Measurements from ENCODE around the gene MT3. TPM values are rescaled to one million over a fixed set of nuclear protein-coding genes. Genes with fewer than 3 reads are reported as not detected.

Gene MT3
- total RNA-seq, 4 donors from 2014 or later, result not detected

DNA sequence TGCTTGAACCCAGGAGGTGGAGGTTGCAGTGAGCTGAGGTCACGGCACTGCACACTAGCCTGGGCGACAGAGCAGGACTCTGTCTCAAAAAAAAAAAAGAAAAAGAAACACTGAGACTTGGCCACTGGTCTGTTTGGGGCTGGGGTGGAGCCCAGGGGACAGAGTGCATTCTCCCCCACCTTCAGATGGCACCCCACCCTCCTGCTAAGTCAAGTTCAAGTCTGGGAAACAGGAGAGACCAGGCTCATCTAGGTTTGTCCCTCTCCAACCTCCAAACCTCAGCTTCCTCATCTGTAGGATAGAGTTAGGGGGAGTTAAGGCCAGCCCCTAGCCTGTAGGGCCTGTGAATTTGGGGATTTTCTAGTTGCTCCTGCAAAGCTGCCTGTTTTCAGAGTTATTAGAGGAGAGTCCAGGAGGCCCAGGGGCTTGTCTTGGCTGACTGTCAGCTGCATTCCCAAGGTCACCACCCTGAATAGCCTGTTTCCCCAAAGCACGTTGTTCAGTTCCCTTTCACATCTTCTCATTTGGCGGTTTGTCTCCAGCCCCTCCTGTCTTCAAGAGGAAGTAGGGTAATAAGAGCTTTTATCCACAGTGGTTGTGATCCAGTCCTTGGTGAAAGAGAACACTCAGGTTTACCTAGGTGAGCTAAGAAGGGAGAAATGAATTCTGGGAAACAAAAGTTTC is 2.2 kb downstream of the MT3 start:
- Histone ChIP-seq H3K4me1 (peaks cover 8 to 13% (median 8%) of the 10 kb centered on the region in 3 donors), H3K4me3 (no peak overlapping the region), H3K9me3 (no peaks in the 10 kb centered on the region), H3K27me3 (peaks cover 6 to 58% (median 11%) of the 10 kb centered on the region in 4 donors), H3K27ac (no peak overlapping the region), H3K36me3 (no peaks in the 10 kb centered on the region)
- no peak for DNase-seq
- 46 to 74% methylated on average over 2 to 4 of the region's 4 CpGs for WGBS, 2 donors
- intact Hi-C loops (cut with DNase I), result no loop called here
- TF ChIP-seq, protein P1, sequence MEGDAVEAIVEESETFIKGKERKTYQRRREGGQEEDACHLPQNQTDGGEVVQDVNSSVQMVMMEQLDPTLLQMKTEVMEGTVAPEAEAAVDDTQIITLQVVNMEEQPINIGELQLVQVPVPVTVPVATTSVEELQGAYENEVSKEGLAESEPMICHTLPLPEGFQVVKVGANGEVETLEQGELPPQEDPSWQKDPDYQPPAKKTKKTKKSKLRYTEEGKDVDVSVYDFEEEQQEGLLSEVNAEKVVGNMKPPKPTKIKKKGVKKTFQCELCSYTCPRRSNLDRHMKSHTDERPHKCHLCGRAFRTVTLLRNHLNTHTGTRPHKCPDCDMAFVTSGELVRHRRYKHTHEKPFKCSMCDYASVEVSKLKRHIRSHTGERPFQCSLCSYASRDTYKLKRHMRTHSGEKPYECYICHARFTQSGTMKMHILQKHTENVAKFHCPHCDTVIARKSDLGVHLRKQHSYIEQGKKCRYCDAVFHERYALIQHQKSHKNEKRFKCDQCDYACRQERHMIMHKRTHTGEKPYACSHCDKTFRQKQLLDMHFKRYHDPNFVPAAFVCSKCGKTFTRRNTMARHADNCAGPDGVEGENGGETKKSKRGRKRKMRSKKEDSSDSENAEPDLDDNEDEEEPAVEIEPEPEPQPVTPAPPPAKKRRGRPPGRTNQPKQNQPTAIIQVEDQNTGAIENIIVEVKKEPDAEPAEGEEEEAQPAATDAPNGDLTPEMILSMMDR (IDR thresholded peaks at IDR 0.05), result no peak
- no peak for TF ChIP-seq POLR2A (IDR thresholded peaks at IDR 0.05)

DNA sequence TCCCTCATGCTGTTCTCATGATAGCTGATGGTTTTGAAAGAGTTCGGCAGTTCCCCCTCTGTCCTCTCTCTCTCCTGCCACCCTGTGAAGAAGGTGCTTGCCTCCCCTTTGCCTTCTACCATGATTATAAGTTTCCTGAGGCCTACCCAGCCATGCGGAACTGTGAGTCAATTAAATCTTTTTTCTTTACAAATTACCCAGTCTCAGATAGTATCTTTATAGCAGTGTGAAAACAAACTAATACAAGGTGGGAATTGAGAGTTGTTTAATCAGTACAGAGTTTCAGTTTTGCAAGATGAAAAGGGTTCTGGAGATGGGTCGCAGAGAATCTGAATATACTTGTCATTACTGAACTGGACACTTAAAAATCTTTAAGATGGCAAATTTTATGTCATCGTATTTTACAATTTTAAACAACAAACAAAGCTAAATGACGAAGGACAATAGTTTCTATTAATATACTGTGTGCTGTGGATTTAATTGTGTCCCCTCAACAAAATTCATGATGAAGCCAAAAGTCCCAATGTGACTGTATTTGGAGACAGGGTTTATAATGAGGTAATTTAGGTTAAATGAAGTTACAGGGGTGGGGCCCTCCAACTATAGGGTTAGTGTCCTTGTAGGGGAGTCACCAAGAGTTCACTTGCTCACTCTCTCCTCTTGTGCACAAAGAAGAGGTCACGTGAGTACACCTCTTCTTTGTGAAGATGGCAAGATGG is 4.4 kb downstream of the MT3 start:
- Histone ChIP-seq H3K4me3 (no peak overlapping the region), H3K9me3 (no peaks in the 10 kb centered on the region), H3K36me3 (no peaks in the 10 kb centered on the region), H3K27ac (no peak overlapping the region), H3K27me3 (peaks cover 6 to 42% (median 10%) of the 10 kb centered on the region in 4 donors), H3K4me1 (peaks cover 8 to 13% (median 8%) of the 10 kb centered on the region in 3 donors)
- intact Hi-C loops (cut with DNase I), result no loop called here
- no peak for DNase-seq
- WGBS, 2 donors, result 70 to 94% methylated on average over 6 of the region's 6 CpGs
- no peak for TF ChIP-seq POLR2A (IDR thresholded peaks at IDR 0.05)
- TF ChIP-seq, protein P1 (IDR thresholded peaks at IDR 0.05), result no peak

DNA sequence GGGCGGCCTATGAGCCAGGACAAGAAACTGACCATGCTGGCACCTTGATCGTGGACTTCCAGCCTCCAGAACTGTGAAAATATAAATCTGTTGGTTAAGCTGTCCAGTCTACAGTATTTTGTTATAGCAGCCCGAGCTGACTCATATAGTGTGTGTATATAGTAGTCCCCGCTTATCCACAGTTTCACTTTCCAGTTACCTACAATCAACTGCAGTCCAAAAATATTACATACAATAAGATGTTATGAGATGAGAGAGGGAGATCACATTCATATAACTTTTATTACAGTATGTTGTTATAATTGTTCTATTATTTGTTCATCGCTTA is 4.9 kb downstream of the MT3 start:
- intact Hi-C loops (cut with DNase I), result no loop called here
- Histone ChIP-seq H3K27me3 (peaks cover 5 to 36% (median 6%) of the 10 kb centered on the region in 4 donors), H3K4me1 (peaks cover 4 to 8% (median 6%) of the 10 kb centered on the region in 3 donors), H3K4me3 (no peak overlapping the region), H3K36me3 (no peaks in the 10 kb centered on the region), H3K27ac (no peak overlapping the region), H3K9me3 (no peaks in the 10 kb centered on the region)
- no peak for DNase-seq
- WGBS, 2 donors, result 93 to 95% methylated on average over 5 of the region's 5 CpGs
- TF ChIP-seq, protein P1 (IDR thresholded peaks at IDR 0.05), result no peak
- no peak for TF ChIP-seq POLR2A (IDR thresholded peaks at IDR 0.05)

DNA sequence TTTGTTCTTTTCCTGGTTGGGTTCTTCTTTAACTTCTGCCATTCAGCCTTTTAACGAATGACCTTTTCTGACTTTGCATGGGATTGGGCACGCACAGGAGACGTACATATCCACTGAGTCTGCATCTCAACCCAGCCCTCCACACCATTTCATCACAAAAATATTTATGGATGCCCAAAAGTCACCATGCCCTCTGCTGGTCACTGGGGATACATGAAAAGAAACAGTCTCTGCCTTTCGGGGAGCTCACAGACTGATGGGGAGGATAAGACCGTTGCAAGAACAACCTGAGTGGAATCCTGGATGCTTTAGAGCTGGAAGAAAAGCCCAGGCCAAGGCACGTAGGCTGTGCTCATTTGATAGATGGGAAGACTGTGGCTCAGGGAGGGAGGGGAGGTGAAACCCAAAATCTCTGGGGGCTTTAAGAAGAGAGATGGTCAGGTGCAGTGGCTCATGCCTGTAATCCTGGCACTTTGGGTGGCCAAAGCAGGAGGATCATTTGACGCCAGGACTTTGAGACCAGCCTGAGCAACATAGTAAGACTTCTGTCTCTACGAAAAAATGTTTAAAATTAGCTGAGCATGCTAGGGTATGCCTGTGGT is 11.2 kb downstream of the MT3 start:
- Histone ChIP-seq H3K36me3 (no peaks in the 10 kb centered on the region), H3K27me3 (peaks cover 0 to 6% (median 0%) of the 10 kb centered on the region in 4 donors), H3K27ac (no peak overlapping the region), H3K4me3 (no peak overlapping the region), H3K4me1 (peaks cover under 1 to 3% (median 2%) of the 10 kb centered on the region in 3 donors), H3K9me3 (no peaks in the 10 kb centered on the region)
- WGBS, 2 donors, result 18 to 24% methylated on average over 7 to 8 of the region's 8 CpGs
- no peak for DNase-seq
- no peak for TF ChIP-seq POLR2A (IDR thresholded peaks at IDR 0.05)
- TF ChIP-seq, protein P1 (IDR thresholded peaks at IDR 0.05), result peak in 5 of 6 experiments; percentile 60 to 77 (median 71)
- intact Hi-C loops (cut with DNase I), result loop anchor here (5.0 to 10.0 kb wide), 2 partner anchors 88 to 94 kb away; no protein-coding TSS in a partner anchor

DNA sequence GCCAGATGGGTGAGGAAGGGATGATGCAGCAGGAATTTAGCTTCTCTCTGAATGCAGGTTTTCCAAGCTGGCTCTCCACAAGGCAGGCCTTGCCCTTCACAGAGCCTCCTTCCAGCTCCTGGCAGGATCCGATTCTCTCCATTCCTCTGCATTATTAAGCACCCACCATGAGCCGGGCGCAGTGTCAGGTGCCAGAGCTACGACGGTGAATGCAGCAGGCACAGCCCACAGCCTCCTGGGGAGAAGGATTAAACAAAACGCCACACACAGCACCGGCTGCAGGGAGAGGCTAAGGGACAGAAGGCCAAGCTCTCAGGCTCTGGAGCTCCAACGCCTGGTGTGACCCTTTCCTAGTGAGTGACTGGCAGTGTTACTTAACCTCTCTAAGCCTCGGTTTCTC is 12.0 kb downstream of the MT3 start:
- TF ChIP-seq POLR2A (IDR thresholded peaks at IDR 0.05), result no peak
- TF ChIP-seq, protein P1 (IDR thresholded peaks at IDR 0.05), result no peak
- intact Hi-C loops (cut with DNase I), result loop anchor here (5.0 to 10.0 kb wide), 2 partner anchors 89 to 93 kb away; no protein-coding TSS in a partner anchor
- Histone ChIP-seq H3K27me3 (peaks cover 0 to 6% (median 0%) of the 10 kb centered on the region in 4 donors), H3K4me3 (no peak overlapping the region), H3K9me3 (no peaks in the 10 kb centered on the region), H3K36me3 (no peaks in the 10 kb centered on the region), H3K4me1 (peaks cover 9 to 11% (median 11%) of the 10 kb centered on the region in 3 donors), H3K27ac (no peak overlapping the region)
- no peak for DNase-seq
- WGBS, 2 donors, result 69 to 74% methylated on average over 6 to 9 of the region's 9 CpGs
